ENCODE data around the gene CCR5AS.

DNA sequence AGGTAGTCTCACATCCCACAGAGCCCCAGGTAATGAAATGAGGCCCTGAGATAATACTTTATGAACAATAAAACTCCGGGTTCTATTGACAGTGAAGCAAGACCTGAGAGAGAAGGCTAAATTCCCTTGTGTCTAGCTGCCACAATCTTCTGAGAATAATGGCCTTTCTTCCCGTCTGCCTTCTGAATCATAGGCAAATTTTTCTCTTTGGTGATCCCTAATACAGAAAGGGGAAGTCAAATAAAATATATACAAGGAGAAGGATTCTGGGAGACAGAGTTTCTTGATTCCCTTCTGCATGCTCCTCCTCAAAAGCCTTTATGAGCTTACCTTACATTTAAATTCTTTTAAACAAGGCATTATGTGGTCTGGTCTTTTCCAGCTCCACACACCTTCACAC lies 82.8 kb downstream of the CCR5AS start:
- no peak for TF ChIP-seq CTCF (IDR thresholded peaks at IDR 0.05; ENCODE audit: poor library complexity)
- TF ChIP-seq EZH2 (IDR thresholded peaks at IDR 0.05; ENCODE audit: borderline replicate concordance), result no peak
- no peak for TF ChIP-seq EZH2phosphoT487 (IDR thresholded peaks at IDR 0.05; ENCODE audit: low read depth, severe bottlenecking, unreplicated experiment)

Measured in hepatocyte (in vitro differentiated cells).